Kidney epithelial cell (primary cell): ENCODE data around the gene RYR1. TPM values are rescaled to one million over a fixed set of nuclear protein-coding genes. Genes with fewer than 3 reads are reported as not detected.

Source experiments
- DNase-seq: peaks from one replicate; pipeline ENCODE4 v3.0.0-alpha.2; 2010; ENCODE audit warnings: low read depth
- H3K27me3 ChIP-seq: 2 replicates; pipeline ENCODE4 v1.6.0; 2011; ENCODE audit warnings: low read length; ENCODE audit not compliant: control insufficient read depth, insufficient read depth
- H3K36me3 ChIP-seq: 2 replicates; pipeline ENCODE4 v1.5.1; 2011; ENCODE audit warnings: low read length; ENCODE audit not compliant: control insufficient read depth, insufficient read depth
- H3K4me3 ChIP-seq: 2 replicates; pipeline ENCODE4 v1.5.1; 2011; ENCODE audit warnings: low read depth, mild to moderate bottlenecking, control low read depth, low read length
- CTCF ChIP-seq: IDR thresholded peaks from 2 replicates; pipeline ENCODE4 v1.5.1; 2011; ENCODE audit warnings: mild to moderate bottlenecking, moderate library complexity, low read length, control low read depth, inconsistent platforms; ENCODE audit not compliant: insufficient read depth, poor library complexity, severe bottlenecking
- total RNA-seq: library from RNA; depleted of rRNA; stranded (reverse); fragments of >200 nt; gene quantifications from 2 replicates; pipeline ENCODE4 v1.2.3, GENCODE V29; 2015

RYR1 gene
- total RNA-seq, 1 donor from 2014 or later: 0.17 TPM

- no peak for TF ChIP-seq CTCF
- Histone ChIP-seq H3K36me3 (no peaks in the 10 kb centered on the region), H3K27me3 (peaks cover 22% of the 10 kb centered on the region), H3K4me3 (no peak overlapping the region)
- no peak for DNase-seq
Measured at GRCh38 chr19:38412961-38413360, 20.5 kb upstream of the RYR1 start.

- DNase-seq: no peak
- TF ChIP-seq CTCF: no peak
- Histone ChIP-seq H3K4me3 (no peak overlapping the region), H3K36me3 (no peaks in the 10 kb centered on the region), H3K27me3 (peaks cover 27% of the 10 kb centered on the region)
Measured at GRCh38 chr19:38413416-38413815, 20.1 kb upstream of the RYR1 start.

GRCh38 chr19:38417146-38417543 is 16.3 kb upstream of the RYR1 start:
- no peak overlapping the region for H3K4me3 ChIP-seq
- TF ChIP-seq CTCF: no peak
- DNase-seq: no peak
- H3K36me3 ChIP-seq: no peaks in the 10 kb centered on the region
- peaks cover 32% of the 10 kb centered on the region for H3K27me3 ChIP-seq

GRCh38 chr19:38417544-38418506 is 15.7 kb upstream of the RYR1 start:
- Histone ChIP-seq H3K36me3 (no peaks in the 10 kb centered on the region), H3K27me3 (peaks cover 28% of the 10 kb centered on the region), H3K4me3 (no peak overlapping the region)
- no peak for TF ChIP-seq CTCF
- DNase-seq: no peak

GRCh38 chr19:38420935-38421334 is 12.6 kb upstream of the RYR1 start:
- H3K27me3 ChIP-seq: peaks cover 26% of the 10 kb centered on the region
- TF ChIP-seq CTCF: no peak
- H3K36me3 ChIP-seq: no peaks in the 10 kb centered on the region
- no peak for DNase-seq
- no peak overlapping the region for H3K4me3 ChIP-seq

- Histone ChIP-seq H3K27me3 (peaks cover 26% of the 10 kb centered on the region), H3K36me3 (no peaks in the 10 kb centered on the region), H3K4me3 (no peak overlapping the region)
- DNase-seq: no peak
- TF ChIP-seq CTCF: no peak
Measured at GRCh38 chr19:38421856-38422255, 11.6 kb upstream of the RYR1 start.
